Measurements from ENCODE around the gene SPART. TPM values are rescaled to one million over a fixed set of nuclear protein-coding genes. Genes with fewer than 3 reads are reported as not detected.

SPART gene
- total RNA-seq, 3 donors from 2014 or later (not counting 1 experiment from before 2014, with no cell fraction given): 29.2 to 31.2 (median 30.6) TPM

DNA sequence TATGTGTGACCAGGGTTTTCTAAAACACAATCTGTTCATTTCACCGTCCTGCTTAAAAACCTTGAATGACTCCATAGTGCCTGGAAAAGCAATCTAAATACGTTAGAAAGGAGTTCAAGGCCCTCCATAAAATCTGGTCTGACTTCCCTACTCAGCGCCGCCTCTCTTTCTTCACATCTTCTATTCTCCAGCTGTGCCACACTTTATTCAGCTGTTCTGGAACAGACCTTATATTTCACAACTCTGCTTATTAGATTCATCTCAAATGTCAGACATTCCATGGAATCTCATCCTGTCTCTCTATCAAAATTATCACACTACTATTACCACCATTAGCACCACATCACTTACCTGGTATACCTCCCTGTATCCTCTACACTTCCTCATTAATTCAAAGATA is 19.8 kb upstream of the SPART start:
- Histone ChIP-seq H3K27me3 (ENCODE audit: control insufficient read depth, insufficient read depth, low read length) (no peaks in the 10 kb centered on the region), H3K36me3 (ENCODE audit: control insufficient read depth, insufficient read depth, low read length) (no peaks in the 10 kb centered on the region), H3K27ac (ENCODE audit: low read length) (no peak overlapping the region), H3K4me3 (ENCODE audit: low read length) (no peak overlapping the region), H3K9me3 (ENCODE audit: control insufficient read depth, insufficient read depth, low read length) (no peaks in the 10 kb centered on the region), H3K4me1 (ENCODE audit: control insufficient read depth, insufficient read depth, low read length) (no peaks in the 10 kb centered on the region)
- WGBS (ENCODE audit: insufficient coverage): 95% methylated on average over 4 of the region's 4 CpGs
- H3K36me3 Mint-ChIP-seq: no peaks in the 10 kb centered on the region
- TF ChIP-seq, protein P1, sequence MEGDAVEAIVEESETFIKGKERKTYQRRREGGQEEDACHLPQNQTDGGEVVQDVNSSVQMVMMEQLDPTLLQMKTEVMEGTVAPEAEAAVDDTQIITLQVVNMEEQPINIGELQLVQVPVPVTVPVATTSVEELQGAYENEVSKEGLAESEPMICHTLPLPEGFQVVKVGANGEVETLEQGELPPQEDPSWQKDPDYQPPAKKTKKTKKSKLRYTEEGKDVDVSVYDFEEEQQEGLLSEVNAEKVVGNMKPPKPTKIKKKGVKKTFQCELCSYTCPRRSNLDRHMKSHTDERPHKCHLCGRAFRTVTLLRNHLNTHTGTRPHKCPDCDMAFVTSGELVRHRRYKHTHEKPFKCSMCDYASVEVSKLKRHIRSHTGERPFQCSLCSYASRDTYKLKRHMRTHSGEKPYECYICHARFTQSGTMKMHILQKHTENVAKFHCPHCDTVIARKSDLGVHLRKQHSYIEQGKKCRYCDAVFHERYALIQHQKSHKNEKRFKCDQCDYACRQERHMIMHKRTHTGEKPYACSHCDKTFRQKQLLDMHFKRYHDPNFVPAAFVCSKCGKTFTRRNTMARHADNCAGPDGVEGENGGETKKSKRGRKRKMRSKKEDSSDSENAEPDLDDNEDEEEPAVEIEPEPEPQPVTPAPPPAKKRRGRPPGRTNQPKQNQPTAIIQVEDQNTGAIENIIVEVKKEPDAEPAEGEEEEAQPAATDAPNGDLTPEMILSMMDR (IDR thresholded peaks at IDR 0.05): no peak
- H3K4me1 Mint-ChIP-seq: no peaks in the 10 kb centered on the region
- H3K27ac Mint-ChIP-seq: no peak overlapping the region
- H3K27me3 Mint-ChIP-seq (ENCODE audit: low read depth in 2 of 2): peaks cover 0 to 3% of the 10 kb centered on the region in 2 donors
- H3K9me3 Mint-ChIP-seq: no peaks in the 10 kb centered on the region
- H3K4me3 Mint-ChIP-seq: no peak overlapping the region
- DNase-seq: no peak
- intact Hi-C loops (cut with micrococcal nuclease): no loop called here
- ATAC-seq: no peak

DNA sequence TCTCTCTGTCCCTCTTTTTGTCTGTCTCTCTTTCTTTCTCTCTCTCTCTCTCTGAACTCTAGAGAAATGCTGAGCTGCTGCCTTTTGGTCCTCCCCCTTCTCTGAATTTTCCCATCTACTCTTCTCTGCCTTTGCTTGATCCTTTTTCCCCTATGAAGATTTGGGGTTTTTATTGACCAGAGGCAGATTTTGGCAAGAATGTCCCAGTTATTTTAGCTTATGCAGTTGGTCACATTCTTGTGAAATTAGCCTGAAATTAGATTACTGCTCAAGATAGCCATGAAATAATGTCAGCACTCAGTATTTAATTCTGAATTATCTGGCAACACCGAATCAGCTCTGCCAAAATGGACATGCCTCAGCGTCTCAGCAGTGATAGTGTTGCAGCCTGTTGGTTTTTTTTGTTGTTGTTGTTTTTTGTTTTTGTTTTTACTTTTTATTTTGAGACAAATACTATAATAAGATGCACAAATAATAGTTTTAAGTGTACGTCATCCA is 17.2 kb upstream of the SPART start:
- Histone ChIP-seq H3K27me3 (ENCODE audit: control insufficient read depth, insufficient read depth, low read length) (no peaks in the 10 kb centered on the region), H3K4me3 (ENCODE audit: low read length) (no peak overlapping the region), H3K4me1 (ENCODE audit: control insufficient read depth, insufficient read depth, low read length) (no peaks in the 10 kb centered on the region), H3K36me3 (ENCODE audit: control insufficient read depth, insufficient read depth, low read length) (no peaks in the 10 kb centered on the region), H3K9me3 (ENCODE audit: control insufficient read depth, insufficient read depth, low read length) (no peaks in the 10 kb centered on the region), H3K27ac (ENCODE audit: low read length) (no peak overlapping the region)
- WGBS (ENCODE audit: insufficient coverage): 100% methylated on average over 2 of the region's 3 CpGs
- H3K4me1 Mint-ChIP-seq: no peaks in the 10 kb centered on the region
- H3K9me3 Mint-ChIP-seq: no peaks in the 10 kb centered on the region
- no peak overlapping the region for H3K27ac Mint-ChIP-seq
- TF ChIP-seq, protein P1 (IDR thresholded peaks at IDR 0.05): no peak
- H3K4me3 Mint-ChIP-seq: no peak overlapping the region
- peaks cover 3 to 6% of the 10 kb centered on the region in 2 donors for H3K27me3 Mint-ChIP-seq (ENCODE audit: low read depth in 2 of 2)
- no peaks in the 10 kb centered on the region for H3K36me3 Mint-ChIP-seq
- ATAC-seq: no peak
- intact Hi-C loops (cut with micrococcal nuclease): no loop called here
- no peak for DNase-seq

DNA sequence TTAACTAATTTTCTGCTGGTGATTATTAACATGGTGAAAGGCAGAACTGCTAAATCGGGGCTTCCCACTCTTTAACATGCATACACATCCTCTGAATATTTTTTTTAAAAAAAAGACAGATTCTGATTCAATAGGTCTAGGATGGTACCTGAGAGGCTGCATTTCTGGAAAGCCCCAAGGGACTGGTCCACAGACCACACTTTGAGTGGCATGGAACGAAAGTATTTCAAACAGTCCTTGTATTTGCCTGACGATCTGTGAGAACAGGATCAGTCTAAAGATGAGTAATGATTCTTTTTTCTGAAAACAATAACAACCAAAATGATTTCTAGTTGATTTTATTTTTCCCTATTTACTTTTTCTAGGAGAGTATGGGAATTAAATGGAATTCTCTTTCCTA is 16.7 kb upstream of the SPART start:
- no peak for ATAC-seq
- Histone ChIP-seq H3K4me1 (ENCODE audit: control insufficient read depth, insufficient read depth, low read length) (no peaks in the 10 kb centered on the region), H3K36me3 (ENCODE audit: control insufficient read depth, insufficient read depth, low read length) (no peaks in the 10 kb centered on the region), H3K27me3 (ENCODE audit: control insufficient read depth, insufficient read depth, low read length) (no peaks in the 10 kb centered on the region), H3K27ac (ENCODE audit: low read length) (no peak overlapping the region), H3K4me3 (ENCODE audit: low read length) (no peak overlapping the region), H3K9me3 (ENCODE audit: control insufficient read depth, insufficient read depth, low read length) (no peaks in the 10 kb centered on the region)
- intact Hi-C loops (cut with micrococcal nuclease): no loop called here
- WGBS (ENCODE audit: insufficient coverage): 100% methylated on average over 1 of the region's 3 CpGs
- TF ChIP-seq, protein P1 (IDR thresholded peaks at IDR 0.05): no peak
- no peak for DNase-seq
- H3K9me3 Mint-ChIP-seq: no peaks in the 10 kb centered on the region
- H3K36me3 Mint-ChIP-seq: no peaks in the 10 kb centered on the region
- no peaks in the 10 kb centered on the region for H3K4me1 Mint-ChIP-seq
- H3K27me3 Mint-ChIP-seq (ENCODE audit: low read depth in 2 of 2): peaks cover 3 to 11% of the 10 kb centered on the region in 2 donors
- no peak overlapping the region for H3K4me3 Mint-ChIP-seq
- H3K27ac Mint-ChIP-seq: no peak overlapping the region

DNA sequence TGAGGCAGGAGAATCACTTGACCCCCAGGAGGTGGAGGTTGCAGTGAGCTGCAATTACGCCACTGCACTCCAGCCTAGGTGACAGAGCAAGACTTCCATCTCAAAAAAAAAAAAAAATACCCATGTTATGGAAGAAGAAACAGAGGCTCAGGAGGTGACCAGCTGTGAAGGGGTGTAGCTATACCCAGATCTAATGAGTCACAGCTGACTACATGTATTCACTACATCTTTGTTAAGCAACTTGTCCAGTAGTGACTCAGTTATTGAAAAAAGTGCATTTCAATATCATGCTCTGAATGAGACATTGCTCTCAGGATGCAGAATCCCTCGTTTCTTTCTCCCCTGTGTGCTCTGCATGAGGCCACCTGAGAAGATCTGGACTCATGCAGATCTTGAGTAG is 16.1 kb upstream of the SPART start:
- Histone ChIP-seq H3K36me3 (ENCODE audit: control insufficient read depth, insufficient read depth, low read length) (no peaks in the 10 kb centered on the region), H3K4me1 (ENCODE audit: control insufficient read depth, insufficient read depth, low read length) (no peaks in the 10 kb centered on the region), H3K27me3 (ENCODE audit: control insufficient read depth, insufficient read depth, low read length) (no peaks in the 10 kb centered on the region), H3K9me3 (ENCODE audit: control insufficient read depth, insufficient read depth, low read length) (no peaks in the 10 kb centered on the region), H3K27ac (ENCODE audit: low read length) (no peak overlapping the region), H3K4me3 (ENCODE audit: low read length) (no peak overlapping the region)
- H3K4me3 Mint-ChIP-seq: no peak overlapping the region
- WGBS (ENCODE audit: insufficient coverage): 54% methylated on average over 1 of the region's 2 CpGs
- peaks cover 3 to 16% of the 10 kb centered on the region in 2 donors for H3K27me3 Mint-ChIP-seq (ENCODE audit: low read depth in 2 of 2)
- DNase-seq (no peak), ATAC-seq (no peak)
- intact Hi-C loops (cut with micrococcal nuclease): no loop called here
- no peaks in the 10 kb centered on the region for H3K4me1 Mint-ChIP-seq
- no peak overlapping the region for H3K27ac Mint-ChIP-seq
- no peaks in the 10 kb centered on the region for H3K9me3 Mint-ChIP-seq
- TF ChIP-seq, protein P1 (IDR thresholded peaks at IDR 0.05): no peak
- H3K36me3 Mint-ChIP-seq: no peaks in the 10 kb centered on the region
